ENCODE measurements around the gene SYNDIG1. TPM values are rescaled to one million over a fixed set of nuclear protein-coding genes. Genes with fewer than 3 reads are reported as not detected.

The SYNDIG1 gene
- total RNA-seq, 1 donor: 1.6 TPM

- TF ChIP-seq CTCF (IDR thresholded peaks at IDR 0.05; ENCODE audit: insufficient read depth, low read length): no peak
- DNase-seq (ENCODE audit: low read depth): no peak
- H3K4me3 ChIP-seq (ENCODE audit: low read depth, low read length): no peak overlapping the region
Observed at GRCh38 chr20:24565835-24566351, 96.5 kb downstream of the SYNDIG1 start.

GRCh38 chr20:24566656-24567055, 97.2 kb downstream of the SYNDIG1 start:
- H3K4me3 ChIP-seq (ENCODE audit: low read depth, low read length): no peak overlapping the region
- DNase-seq (ENCODE audit: low read depth): no peak
- TF ChIP-seq CTCF (IDR thresholded peaks at IDR 0.05; ENCODE audit: insufficient read depth, low read length): no peak

GRCh38 chr20:24567508-24567907, 98.1 kb downstream of the SYNDIG1 start:
- H3K4me3 ChIP-seq (ENCODE audit: low read depth, low read length): no peak overlapping the region
- DNase-seq (ENCODE audit: low read depth): no peak
- no peak for TF ChIP-seq CTCF (IDR thresholded peaks at IDR 0.05; ENCODE audit: insufficient read depth, low read length)

GRCh38 chr20:24568842-24569241, 99.4 kb downstream of the SYNDIG1 start:
- TF ChIP-seq CTCF (IDR thresholded peaks at IDR 0.05; ENCODE audit: insufficient read depth, low read length): no peak
- no peak for DNase-seq (ENCODE audit: low read depth)
- no peak overlapping the region for H3K4me3 ChIP-seq (ENCODE audit: low read depth, low read length)

- no peak for DNase-seq (ENCODE audit: low read depth)
- no peak overlapping the region for H3K4me3 ChIP-seq (ENCODE audit: low read depth, low read length)
- no peak for TF ChIP-seq CTCF (IDR thresholded peaks at IDR 0.05; ENCODE audit: insufficient read depth, low read length)
Observed at GRCh38 chr20:24571159-24571558, 101.7 kb downstream of the SYNDIG1 start.

GRCh38 chr20:24572140-24572539, 102.7 kb downstream of the SYNDIG1 start:
- no peak for TF ChIP-seq CTCF (IDR thresholded peaks at IDR 0.05; ENCODE audit: insufficient read depth, low read length)
- H3K4me3 ChIP-seq (ENCODE audit: low read depth, low read length): no peak overlapping the region
- DNase-seq (ENCODE audit: low read depth): no peak

GRCh38 chr20:24572862-24573261, 103.4 kb downstream of the SYNDIG1 start:
- TF ChIP-seq CTCF (IDR thresholded peaks at IDR 0.05; ENCODE audit: insufficient read depth, low read length): no peak
- H3K4me3 ChIP-seq (ENCODE audit: low read depth, low read length): no peak overlapping the region
- DNase-seq (ENCODE audit: low read depth): no peak
